Mesenteric fat pad (tissue), 1 donor: ENCODE data around the gene AGTRAP. TPM values are rescaled to one million over a fixed set of nuclear protein-coding genes. Genes with fewer than 3 reads are reported as not detected.

Experiments
- DNase-seq: peaks from one replicate; pipeline ENCODE4 v3.0.0-alpha.2; 2020; ENCODE audit warnings: low spot score
- total RNA-seq: library from RNA; stranded (reverse); fragmentation: NEBNext Ultra II Directional; extraction: Animal tissue kit (Norgen Biotek cat#: 25700); gene quantifications from one replicate; pipeline ENCODE4 v1.2.1, GENCODE V29; 2021
- donor health status: DM: yes; HTN: yes; CAD: no.

Gene AGTRAP
- total RNA-seq, 1 donor from 2014 or later = 39.8 TPM

- no peak for DNase-seq
These were observed 31.1 kb upstream of the AGTRAP start for GRCh38 chr1:11704691-11705475.

GRCh38 chr1:11705596-11705995, 30.3 kb upstream of the AGTRAP start:
- DNase-seq = no peak

DNA sequence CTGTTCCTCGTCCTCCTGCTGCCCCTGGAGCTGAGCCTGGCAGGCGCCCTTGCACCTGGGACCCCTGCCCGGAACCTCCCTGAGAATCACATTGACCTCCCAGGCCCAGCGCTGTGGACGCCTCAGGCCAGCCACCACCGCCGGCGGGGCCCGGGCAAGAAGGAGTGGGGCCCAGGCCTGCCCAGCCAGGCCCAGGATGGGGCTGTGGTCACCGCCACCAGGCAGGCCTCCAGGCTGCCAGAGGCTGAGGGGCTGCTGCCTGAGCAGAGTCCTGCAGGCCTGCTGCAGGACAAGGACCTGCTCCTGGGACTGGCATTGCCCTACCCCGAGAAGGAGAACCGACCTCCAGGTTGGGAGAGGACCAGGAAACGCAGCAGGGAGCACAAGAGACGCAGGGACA, 29.6 kb upstream of the AGTRAP start:
- DNase-seq = no peak

GRCh38 chr1:11707621-11708276, 28.2 kb upstream of the AGTRAP start:
- no peak for DNase-seq

DNA sequence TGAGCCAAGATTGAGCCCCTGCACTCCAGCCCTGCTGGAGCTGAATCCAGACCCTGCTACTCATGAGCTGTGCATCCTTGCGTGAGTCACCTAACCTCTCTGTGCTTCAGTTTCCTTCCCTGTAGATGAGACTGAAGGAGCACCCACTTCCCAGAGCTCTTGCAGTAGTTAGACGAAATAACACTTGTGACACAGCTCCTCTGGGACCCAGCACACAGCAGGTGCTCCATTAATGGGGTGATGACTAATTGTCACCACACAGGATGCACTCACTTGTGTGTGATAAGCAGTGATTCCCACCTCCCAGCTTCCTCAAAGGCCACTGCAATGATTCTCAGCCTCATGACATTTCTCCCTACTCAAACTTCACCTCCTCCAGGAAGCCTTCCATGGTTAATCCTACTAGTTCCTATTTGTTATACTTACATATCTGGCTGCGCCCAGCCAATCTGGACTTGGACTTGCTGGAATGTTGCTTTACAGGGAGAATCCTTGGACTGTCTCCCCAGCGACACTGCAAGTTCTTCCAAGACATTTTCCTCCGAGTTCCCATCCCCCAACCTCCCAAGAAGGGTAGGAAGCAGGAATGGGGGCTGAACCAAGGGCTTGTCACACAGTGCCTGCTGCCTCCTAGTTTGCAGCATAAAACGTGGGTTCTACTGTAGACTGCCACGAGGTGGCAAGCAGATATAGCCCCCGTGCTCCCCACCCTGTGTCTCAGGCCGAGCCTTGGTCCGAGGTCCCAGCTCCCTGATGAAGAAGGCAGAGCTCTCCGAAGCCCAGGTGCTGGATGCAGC, 27.2 kb upstream of the AGTRAP start:
- DNase-seq = no peak

GRCh38 chr1:11711490-11711889, 24.4 kb upstream of the AGTRAP start:
- no peak for DNase-seq

DNA sequence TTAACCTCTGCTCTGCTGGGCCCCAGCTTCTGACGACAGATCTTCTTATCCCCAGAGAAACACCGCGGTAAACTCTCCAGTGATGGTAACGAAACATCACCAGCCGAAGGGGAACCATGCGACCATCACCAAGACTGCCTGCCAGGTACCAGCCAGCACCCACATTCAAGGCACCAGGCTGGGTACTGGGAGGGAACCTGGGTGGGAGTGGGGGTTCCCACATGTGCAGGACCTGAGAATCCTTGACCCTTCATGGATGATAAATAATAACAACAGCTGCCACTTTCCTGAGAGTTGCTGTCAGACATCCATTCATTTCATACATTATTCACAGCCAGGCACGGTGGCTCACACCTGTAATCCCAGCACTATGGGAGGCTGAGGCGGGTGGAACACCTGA, 23.7 kb upstream of the AGTRAP start:
- DNase-seq = no peak

DNA sequence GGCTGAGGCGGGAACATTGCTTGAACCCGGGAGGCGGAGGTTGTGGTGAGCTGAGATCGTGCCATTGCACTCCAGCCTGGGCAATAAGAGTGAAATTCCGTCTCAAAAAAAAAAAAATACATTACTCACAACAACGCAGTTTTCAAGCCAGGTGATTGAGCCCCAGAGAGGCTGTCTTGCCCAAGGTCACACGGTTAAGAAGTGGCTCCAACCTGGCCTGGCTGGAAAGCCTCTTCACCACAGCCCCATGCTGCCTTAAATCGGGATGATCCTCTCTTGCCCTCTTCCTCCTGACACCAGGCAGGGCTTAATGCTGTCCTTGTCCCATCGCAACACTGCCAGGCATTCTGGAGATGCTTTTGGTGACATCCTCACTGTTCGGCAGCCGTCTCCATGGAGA, 22.8 kb upstream of the AGTRAP start:
- no peak for DNase-seq

- no peak for DNase-seq
These were observed 20.9 kb upstream of the AGTRAP start for GRCh38 chr1:11714831-11715575.

GRCh38 chr1:11719313-11720032, 16.5 kb upstream of the AGTRAP start:
- DNase-seq = no peak

DNA sequence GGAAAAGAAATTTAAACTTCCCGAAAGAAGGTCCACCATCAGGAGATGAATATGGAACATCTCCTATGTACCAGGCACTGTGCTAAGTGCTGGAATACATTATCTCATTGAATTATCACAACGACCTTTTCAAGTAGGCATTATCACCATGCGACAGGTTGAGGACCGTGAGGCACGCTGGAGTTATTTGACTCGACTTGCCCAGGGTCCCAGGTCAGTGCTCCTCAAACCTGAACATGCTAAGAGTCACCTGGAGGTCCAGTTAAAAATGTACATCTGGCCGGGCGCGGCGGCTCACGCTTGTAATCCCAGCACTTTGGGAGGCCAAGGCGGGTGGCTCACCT, 15.9 kb upstream of the AGTRAP start:
- DNase-seq = no peak

GRCh38 chr1:11720525-11720924, 15.4 kb upstream of the AGTRAP start:
- DNase-seq = no peak

DNA sequence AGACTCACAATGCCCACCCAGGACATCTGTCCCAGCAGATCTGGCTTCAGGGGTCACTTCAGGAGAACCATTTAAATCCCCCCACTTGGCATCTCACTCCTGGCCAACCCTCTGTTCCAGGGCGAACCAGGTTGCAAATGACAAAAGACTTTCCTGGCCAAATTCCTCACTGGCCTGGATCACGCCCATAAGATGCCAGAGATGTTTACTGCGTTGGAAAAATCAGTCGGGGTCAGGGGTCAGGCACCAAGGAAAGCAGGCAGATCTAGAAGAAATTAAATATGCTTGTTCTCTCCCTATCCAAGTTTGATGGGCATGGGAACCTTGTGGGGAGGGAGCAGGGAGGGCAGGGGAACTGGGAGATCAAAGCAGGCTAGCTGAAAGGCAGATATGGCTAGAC, 14.6 kb upstream of the AGTRAP start:
- no peak for DNase-seq

DNA sequence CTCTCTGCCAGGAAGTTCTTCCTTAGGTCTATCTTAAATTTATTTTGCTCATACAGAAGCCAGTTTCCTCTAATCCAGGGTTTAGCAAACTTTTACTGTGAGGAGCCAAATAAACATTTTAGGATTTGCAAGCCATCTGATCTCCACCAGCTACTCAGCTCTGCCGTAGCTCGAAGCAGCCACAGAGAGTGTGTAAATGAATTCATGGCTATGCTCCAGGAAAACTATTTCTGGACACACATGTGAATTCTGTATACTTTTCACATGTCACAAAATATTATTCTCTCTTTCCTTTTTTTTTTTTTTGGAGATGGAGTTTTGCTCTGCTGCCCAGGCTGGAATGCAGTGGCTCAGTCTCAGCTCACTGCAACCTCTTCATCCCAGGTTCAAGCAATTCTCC, 13.4 kb upstream of the AGTRAP start:
- no peak for DNase-seq

GRCh38 chr1:11725616-11726015, 10.3 kb upstream of the AGTRAP start:
- no peak for DNase-seq

- DNase-seq = no peak
These were observed 8.8 kb upstream of the AGTRAP start for GRCh38 chr1:11727119-11727518.

- DNase-seq = no peak
These were observed 7.7 kb upstream of the AGTRAP start for GRCh38 chr1:11728126-11728806.

DNA sequence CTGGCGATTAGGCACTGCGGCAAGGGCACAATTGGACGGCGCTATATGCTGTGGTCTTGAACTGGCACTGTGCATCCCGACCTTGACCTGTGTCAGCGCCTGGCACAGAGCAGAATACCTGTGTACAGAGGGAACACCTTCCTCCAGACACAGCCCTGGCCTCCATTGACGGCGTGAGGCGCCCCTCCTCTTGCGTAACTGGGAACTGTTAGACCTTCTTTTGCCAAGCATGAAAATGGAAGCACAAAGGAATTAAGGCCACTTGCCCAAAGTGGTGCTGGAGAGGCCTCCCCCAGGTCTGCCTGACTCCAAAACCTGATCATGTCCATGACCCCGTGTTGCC, 6.8 kb upstream of the AGTRAP start:
- DNase-seq = no peak

DNA sequence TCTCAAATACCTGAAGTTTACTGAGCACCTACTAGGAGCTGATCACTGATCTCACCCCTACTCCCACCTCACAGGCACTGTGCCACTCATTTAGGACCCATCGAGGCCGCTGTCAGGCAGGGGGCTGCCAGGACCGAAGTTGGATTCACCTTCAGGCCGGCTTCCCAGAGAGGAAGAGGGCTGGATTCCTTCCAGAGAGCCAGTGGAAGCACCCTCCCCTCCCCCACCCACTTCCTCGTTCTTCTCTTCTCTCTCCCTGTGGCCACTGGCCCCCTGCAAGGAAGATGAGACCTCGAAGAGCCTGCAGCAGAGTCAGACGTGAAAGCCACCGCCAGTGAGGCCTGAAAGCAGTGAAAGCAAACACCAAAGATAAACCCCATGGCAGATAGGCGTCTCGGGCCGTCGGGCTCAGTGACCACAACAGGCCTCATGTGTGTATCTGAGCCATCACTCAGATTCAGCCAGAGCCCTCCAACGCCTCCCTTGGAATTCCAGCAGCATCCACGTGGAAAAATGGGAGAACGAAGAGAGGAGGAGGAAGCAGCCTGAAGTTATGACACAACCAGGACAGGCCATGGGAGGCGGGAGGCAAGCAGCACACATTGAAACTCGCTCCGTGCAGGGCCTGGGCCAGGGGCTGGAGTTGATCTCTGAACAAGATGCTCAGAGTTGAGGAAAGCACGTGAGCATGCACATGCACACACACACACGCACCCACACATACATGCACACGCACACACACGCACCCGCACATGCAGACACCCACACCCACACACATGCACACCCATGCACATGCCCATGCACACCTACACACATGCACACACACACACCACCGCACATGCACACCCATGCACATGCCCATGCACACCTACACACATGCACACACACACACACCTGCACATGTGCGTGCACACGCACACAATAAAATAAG, 6.2 kb upstream of the AGTRAP start:
- DNase-seq = no peak
